AML-193 (cell line): ENCODE results near the gene HEBP2.

Source experiments
- DNase-seq, 2 experiments: peaks; one replicate each; lab custom pipeline; 2025; lab: John Stamatoyannopoulos, UW

The HEBP2 gene

DNA sequence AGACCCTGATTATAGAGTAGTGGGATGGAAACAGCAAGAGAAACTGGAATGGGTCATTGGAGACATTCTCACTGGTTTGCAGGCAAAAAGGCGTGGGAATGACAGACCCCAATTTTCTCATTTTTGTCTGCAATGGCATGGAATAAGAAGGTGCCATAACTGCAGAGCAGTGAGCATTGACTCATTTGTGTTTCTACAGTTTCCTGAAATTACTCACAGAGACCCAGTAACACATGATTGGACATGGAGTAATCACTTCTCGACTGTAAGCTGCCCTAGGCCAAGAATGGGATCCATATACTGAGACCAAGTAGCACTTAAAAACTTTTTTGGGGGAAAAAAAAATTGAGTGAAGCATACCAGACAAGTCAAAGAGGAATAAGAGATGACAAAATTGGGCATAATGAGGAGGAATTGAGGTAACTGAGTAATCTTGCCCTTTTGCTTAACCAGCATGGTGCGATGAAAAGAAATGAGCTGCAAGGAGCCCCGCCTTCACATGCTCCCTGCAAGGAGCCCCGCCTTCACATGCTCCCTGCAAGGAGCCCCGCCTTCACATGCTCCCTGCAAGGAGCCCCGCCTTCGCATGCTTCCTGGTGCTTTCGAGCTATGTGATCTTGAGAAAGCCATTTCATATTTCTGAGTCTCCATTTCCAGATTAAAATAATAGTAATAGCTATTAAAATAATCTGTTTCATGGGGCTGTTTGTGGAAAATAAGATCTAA lies 51.1 kb downstream of the HEBP2 start:
- no peak for DNase-seq

DNA sequence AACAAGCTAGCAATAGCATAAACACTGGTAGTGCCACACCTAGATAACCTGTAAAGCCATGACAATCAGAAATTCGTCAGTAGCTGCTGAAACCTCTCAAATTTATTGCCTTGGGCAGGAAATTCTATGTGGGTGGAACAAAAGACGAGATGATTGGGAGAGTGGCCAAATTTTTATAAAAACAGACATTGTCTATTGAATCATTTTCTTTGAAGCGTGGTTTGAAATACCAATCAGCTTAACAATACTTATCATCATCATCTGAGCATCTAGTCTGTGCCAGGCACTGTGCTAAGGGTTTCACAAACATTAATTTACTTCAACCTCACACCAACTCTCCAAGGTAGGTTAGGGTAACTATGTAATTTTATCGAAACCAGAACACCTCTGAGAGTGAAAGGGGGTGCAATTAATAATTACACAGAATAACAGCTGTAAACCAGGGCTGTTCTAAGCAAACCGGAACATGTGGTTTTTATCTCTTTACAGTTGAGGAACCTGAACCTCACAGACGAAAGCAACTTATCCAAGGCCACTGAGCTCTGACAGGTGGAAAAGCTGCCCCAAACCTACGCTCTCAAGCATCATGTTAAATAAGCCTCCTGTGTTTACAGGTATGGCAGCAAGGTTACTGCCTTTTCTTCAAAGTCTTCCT lies 51.9 kb downstream of the HEBP2 start:
- DNase-seq: no peak

DNA sequence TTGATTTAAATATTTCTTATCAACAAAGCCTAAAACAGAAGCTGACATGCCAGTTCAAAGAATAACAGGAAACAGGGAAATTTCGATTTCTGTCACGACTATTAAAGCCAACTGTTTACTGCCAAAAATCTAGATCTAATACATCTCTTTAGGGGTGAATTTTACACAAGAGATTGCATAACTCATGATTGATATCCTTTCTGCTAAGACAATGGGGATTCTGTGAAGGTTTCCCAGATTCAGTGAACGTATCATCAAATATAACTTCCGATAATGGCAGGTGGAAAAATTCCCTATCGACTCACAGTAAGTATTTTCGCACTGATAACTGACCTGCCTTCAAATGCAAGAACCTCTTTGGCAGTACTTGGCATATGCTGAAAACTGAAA lies 52.4 kb downstream of the HEBP2 start:
- no peak for DNase-seq

DNA sequence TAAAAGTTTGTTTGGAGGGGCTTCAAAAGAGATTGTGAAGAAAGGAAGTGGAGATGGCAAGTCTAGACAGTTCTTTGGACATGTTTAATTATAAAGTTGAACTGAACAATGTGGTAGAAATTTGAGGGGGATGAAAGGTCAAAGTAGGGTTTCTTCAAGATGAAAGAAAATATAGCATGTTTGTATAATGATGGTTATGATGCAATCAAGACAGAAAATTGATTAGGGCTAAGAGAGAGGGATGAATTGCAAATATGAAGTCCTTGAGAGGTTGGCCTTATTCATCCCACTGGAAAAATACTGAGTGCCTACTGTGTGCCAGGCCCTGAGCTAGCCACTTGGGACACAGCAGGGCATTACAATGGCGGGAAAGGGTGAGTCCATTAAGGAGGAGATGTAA lies 57.6 kb downstream of the HEBP2 start:
- no peak for DNase-seq

DNA sequence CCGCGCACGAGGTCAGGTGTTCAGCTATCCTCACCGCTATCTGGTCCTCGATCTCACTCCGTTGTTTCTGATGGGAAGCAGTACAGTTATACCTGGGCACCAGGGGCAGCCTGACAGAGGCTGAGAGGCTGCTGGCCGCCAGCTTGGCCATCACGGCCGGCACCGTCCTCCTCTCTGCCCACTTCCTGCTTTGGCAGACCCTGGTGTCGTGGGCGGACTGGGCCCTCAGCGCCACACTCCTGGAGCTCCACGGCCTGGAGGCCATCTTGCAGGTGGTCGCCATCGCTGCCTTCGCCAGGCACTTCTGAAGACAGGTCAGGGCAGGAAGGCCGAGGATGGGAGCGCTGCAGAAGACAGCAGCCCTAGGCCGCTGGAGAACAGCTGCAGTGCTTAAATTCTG lies 60.1 kb downstream of the HEBP2 start:
- DNase-seq: no peak

DNA sequence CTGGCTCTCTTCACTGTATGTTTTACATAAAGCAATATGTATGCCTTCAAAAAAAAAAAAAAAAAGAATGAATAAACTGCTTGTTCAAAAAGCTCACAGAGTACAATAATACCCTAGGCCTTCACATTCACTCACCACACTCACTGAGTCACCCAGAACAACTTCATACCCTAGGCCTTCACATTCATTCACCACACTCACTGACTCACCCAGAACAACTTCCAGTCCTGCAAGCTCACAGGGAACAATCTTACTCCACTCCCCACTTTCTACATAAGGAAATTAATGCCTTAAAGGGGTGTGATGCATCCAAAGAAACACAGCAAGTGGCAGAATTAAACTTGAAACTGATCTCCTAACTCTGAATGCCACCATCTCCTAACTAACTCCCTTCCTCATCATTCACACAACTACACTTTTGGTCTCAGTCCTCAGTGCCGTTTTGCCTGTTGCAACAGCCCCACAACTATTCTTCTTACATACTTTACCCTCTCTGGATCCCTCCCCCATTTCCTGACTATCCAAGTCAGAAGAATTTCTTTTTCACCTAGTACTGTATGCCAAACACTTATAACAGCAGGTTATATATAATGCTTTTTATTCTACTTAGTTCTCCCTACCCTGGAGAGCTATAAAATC lies 61.1 kb downstream of the HEBP2 start:
- DNase-seq: no peak

DNA sequence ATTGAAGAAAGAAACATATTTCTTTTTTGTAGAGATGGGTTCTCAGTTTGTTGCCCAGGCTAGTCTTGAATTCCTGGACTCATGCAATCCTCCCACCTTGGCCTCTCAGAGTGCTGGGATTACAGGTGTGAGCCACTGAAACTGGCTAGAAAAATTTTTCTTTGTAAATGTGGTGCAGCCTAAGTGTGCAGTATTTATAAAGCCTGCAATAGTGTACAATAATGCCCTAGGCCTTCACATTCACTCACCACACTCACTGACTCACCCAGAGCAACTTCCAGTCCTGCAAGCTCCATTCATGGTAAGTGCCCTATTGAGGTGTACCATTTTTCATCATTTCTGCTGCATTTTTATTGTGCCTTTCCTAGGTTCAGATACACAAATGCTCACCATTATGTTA lies 63.9 kb downstream of the HEBP2 start:
- no peak for DNase-seq

DNA sequence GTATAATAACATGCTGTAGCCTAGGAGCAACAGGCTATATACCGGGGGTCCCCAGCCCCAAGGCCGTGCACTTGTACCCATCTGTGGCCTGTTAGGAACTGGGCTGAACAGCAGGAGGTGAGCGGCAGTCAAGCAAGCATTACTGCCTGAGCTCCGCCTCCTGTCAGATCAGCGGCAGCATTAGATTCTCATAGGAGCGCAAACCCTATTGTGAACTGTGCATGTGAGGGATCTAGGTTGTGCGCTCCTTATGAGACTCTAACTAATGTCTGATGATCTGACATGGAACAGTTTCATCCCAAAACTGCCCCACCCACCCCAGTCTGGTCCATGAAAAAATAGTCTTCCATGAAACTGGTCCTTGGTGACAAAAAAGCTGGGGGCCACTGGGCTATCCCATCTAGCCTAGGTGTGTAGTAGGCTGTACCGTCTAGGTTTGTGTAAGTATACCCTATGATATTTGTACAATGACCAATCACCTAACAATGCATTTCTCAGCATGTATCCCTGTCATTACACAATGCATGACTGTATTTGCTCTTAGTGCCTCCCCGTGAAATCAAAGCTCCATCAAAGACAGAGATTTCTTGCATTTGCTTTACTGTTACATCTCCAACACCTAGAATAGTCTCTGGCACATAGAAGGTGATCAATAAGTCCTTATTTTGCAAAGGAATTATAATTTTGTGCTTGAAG lies 64.4 kb downstream of the HEBP2 start:
- no peak for DNase-seq
